ENCODE results near the gene STOML3.

Gene STOML3

GRCh38 chr13:38993381-38993780, 2.8 kb upstream of the STOML3 start:
- DNase-seq (ENCODE audit: extremely low read depth in 1 of 2, low read depth in 1 of 2), result no peak

- DNase-seq (ENCODE audit: extremely low read depth in 1 of 2, low read depth in 1 of 2), result no peak
Observed at GRCh38 chr13:38981096-38981495, 9.5 kb downstream of the STOML3 start.

GRCh38 chr13:38980750-38981078, 9.9 kb downstream of the STOML3 start:
- DNase-seq (ENCODE audit: extremely low read depth in 1 of 2, low read depth in 1 of 2), result no peak

- DNase-seq (ENCODE audit: extremely low read depth in 1 of 2, low read depth in 1 of 2), result no peak
Observed at GRCh38 chr13:38979891-38980749, 10.5 kb downstream of the STOML3 start.

- DNase-seq (ENCODE audit: extremely low read depth in 1 of 2, low read depth in 1 of 2), result no peak
Observed at GRCh38 chr13:38970380-38971051, 20.1 kb downstream of the STOML3 start.

GRCh38 chr13:38969187-38969586, 21.4 kb downstream of the STOML3 start:
- no peak for DNase-seq (ENCODE audit: extremely low read depth in 1 of 2, low read depth in 1 of 2)

GRCh38 chr13:38967446-38967845, 23.2 kb downstream of the STOML3 start:
- DNase-seq (ENCODE audit: extremely low read depth in 1 of 2, low read depth in 1 of 2), result no peak

- no peak for DNase-seq (ENCODE audit: extremely low read depth in 1 of 2, low read depth in 1 of 2)
Observed at GRCh38 chr13:38965281-38965680, 25.4 kb downstream of the STOML3 start.

- no peak for DNase-seq (ENCODE audit: extremely low read depth in 1 of 2, low read depth in 1 of 2)
Observed at GRCh38 chr13:38960175-38960574, 30.5 kb downstream of the STOML3 start.

- no peak for DNase-seq (ENCODE audit: extremely low read depth in 1 of 2, low read depth in 1 of 2)
Observed at GRCh38 chr13:38957794-38958592, 32.6 kb downstream of the STOML3 start.

- DNase-seq (ENCODE audit: extremely low read depth in 1 of 2, low read depth in 1 of 2), result no peak
Observed at GRCh38 chr13:38954844-38955243, 35.8 kb downstream of the STOML3 start.

- DNase-seq (ENCODE audit: extremely low read depth in 1 of 2, low read depth in 1 of 2), result no peak
Observed at GRCh38 chr13:38954291-38954690, 36.3 kb downstream of the STOML3 start.

GRCh38 chr13:38952827-38953226, 37.8 kb downstream of the STOML3 start:
- DNase-seq (ENCODE audit: extremely low read depth in 1 of 2, low read depth in 1 of 2), result no peak

GRCh38 chr13:38951525-38952313, 38.9 kb downstream of the STOML3 start:
- DNase-seq (ENCODE audit: extremely low read depth in 1 of 2, low read depth in 1 of 2), result no peak

- DNase-seq (ENCODE audit: extremely low read depth in 1 of 2, low read depth in 1 of 2), result no peak
Observed at GRCh38 chr13:38950987-38951386, 39.6 kb downstream of the STOML3 start.

- DNase-seq (ENCODE audit: extremely low read depth in 1 of 2, low read depth in 1 of 2), result no peak
Observed at GRCh38 chr13:38947054-38947453, 43.6 kb downstream of the STOML3 start.

- DNase-seq (ENCODE audit: extremely low read depth in 1 of 2, low read depth in 1 of 2), result no peak
Observed at GRCh38 chr13:38944219-38944618, 46.4 kb downstream of the STOML3 start.

GRCh38 chr13:38943231-38943630, 47.4 kb downstream of the STOML3 start:
- DNase-seq (ENCODE audit: extremely low read depth in 1 of 2, low read depth in 1 of 2), result no peak

GRCh38 chr13:38941353-38941945, 49.2 kb downstream of the STOML3 start:
- no peak for DNase-seq (ENCODE audit: extremely low read depth in 1 of 2, low read depth in 1 of 2)

GRCh38 chr13:38933786-38934185, 56.8 kb downstream of the STOML3 start:
- no peak for DNase-seq (ENCODE audit: extremely low read depth in 1 of 2, low read depth in 1 of 2)

Data from stimulated activated CD8-positive, alpha-beta memory T cell treated with anti-CD3 and anti-CD28 coated beads, Interleukin-7, amount 100 ng/mL, for 48 hours (primary cell).